GM18502 (cell line): ENCODE measurements around the gene MAP3K19.
"Not testable (repeated sequence)": the region's sequence is repeated elsewhere in the genome, so short reads cannot be mapped to it uniquely, and the experiment has no call there.

Source experiments
- ATAC-seq: cut with Tn5 transposase; IDR thresholded peaks from one replicate; pipeline ENCODE4 v1.9.1; 2021; ENCODE audit warnings: mild to moderate bottlenecking; ENCODE audit not compliant: unreplicated experiment, poor library complexity

The MAP3K19 gene

GRCh38 chr2:135055182-135055786 is 8.0 kb upstream of the MAP3K19 start:
- ATAC-seq: no peak

DNA sequence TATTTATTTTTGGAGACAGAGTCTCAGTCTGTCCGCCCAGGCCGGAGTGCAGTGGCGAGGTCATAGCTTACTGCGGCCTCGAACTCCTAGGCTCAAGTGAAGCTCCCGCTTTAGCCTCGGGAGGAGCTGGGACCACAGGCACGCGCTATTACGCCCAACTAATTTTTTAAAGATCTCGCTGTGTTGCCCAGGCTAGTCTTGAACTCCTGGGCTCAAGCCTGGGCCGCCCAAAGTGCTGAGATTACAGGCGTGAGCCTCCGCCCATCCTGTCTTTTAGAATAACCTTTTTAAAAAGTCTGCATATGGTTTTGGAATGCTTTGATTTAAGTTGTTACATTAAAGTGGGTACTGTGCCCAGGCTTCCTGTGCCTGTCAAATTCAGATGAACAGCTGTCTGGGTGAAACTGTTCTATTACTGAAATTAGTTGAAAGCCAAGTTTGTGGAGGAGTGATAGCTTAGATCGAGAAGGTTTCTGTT is 5.8 kb upstream of the MAP3K19 start:
- peak; percentile 38 for ATAC-seq

- ATAC-seq: peak; percentile 90
Measured at GRCh38 chr2:135052042-135052876, 5.0 kb upstream of the MAP3K19 start, which contains the start of gene RAB3GAP1. TSS of gene RAB3GAP1 (plus strand) at chr2:135052292. CDS start at chr2:135052308, 16 bp downstream.

DNA sequence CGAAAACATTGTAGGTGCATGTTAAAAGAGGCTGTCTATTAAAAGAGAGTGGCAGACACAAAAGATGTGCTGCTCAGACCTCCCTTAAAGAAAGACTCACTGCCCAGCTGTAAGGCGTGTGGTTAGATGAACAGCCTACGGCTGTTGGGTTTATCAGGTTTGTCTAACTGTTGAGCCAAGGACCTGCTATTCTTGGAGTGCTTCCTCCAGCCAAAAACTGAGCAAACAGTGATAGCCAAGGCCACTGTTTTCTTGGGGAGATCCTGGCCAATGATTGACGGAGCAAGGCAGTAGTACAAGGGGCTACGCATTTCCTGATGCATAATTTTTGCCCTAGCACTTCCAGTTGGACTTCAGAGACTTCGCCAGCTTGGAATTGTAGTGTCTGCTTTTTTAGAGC is 3.4 kb upstream of the MAP3K19 start:
- no peak for ATAC-seq

- no peak for ATAC-seq
Measured at GRCh38 chr2:135050132-135050531, 2.9 kb upstream of the MAP3K19 start.

GRCh38 chr2:135048122-135048521 is 875 bp upstream of the MAP3K19 start:
- no peak for ATAC-seq

DNA sequence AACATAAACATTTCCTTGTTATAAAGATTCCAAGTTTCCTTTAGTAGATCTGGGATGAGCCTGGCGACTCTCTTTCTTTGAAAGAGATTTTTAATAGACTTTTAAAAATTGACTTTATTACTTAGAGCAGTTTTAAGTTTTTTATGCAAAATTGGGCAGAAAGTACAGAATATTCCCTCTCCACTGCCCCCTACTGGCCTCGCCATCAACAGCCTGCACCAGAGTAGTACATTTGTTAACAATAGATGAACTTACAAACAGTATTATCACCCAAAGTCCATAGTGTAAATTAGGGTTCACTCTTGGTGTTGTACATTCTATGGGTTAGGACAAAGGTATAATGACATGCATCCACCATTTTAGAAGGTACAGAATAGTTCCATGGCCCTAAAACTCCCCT is 3.9 kb downstream of the MAP3K19 start:
- ATAC-seq: no peak

DNA sequence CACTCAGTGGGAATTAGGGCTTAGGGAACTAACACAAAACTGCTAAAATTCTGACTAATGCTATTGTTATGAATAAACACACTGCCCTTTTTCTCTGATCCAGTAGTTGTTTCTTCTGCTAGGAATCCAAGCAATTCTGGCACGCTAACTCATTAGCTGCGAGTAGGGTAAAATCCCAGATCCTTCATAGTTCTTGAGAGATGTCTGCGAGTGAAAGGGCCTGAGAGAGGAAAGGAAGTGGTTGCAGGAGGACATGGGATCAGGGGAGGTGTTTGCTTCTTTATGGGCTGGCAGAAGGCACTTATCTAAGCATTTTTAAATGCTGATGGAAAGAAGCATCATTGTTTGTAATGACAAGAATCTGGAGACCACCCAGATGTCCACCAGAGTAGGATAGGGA is 9.4 kb downstream of the MAP3K19 start:
- no peak for ATAC-seq

- not testable (repeated sequence) for ATAC-seq
Measured at GRCh38 chr2:135033216-135033615, 14.0 kb downstream of the MAP3K19 start.

- no peak for ATAC-seq
Measured at GRCh38 chr2:135030826-135031225, 16.4 kb downstream of the MAP3K19 start.

DNA sequence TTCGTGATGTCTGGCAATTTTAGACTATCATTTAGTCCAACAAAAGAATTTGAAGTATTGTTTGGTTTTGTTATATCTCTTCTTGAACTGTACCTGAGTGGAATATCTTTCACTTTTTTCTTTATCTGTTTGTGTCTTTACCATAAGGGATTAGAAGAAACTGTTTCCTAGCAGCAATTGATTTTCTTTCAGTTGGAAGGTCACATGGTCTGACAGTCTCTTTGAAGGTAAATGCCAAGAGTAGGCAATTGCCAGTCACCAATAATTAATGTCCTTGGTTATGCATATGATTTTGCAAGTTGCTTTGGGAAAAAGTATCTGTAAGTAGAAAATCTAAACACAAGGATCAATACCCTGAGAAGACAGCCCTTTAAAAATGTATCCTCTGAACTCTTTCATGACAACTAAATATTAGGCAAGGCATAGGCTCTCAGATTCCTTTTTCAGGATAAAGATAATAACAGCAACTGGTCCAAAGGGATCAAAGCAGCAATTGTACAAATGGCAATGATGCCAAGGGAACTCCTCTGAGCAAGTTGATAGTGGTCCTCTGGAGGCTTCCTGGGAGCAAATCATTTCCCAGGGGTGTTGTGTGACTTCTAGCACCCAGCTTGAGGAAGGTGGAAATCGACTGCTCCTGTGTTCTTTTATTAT is 17.6 kb downstream of the MAP3K19 start:
- ATAC-seq: no peak

DNA sequence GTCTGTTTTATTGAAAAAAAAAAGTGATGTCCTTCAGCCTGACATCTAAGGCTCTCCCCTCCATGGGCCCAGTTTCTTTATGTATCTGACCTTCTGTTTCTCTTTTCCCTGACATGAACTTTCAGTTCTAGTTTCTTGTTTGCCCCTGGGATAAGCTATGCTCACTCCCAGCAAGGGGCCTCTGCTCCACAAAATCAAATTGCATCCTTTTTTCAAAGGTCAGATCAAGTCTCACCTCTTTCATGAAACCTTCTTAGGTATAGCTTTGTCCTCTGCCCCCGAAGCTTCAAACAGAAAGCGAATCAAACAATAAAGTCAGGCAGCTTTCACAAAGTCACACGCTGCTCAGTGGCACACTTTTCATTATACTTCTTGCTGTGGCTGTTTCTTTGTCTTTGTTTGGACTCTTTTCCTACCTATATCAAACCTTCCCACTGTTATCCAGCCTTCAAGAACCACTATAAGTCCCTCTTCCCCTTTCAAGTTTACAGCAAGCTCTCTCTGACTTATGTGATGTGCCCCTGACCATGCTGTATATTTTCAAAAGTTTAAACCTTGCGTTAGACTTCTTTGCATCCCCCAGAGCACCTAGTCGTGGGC is 23.3 kb downstream of the MAP3K19 start:
- ATAC-seq: no peak

GRCh38 chr2:135022952-135023880 is 24.0 kb downstream of the MAP3K19 start:
- ATAC-seq: no peak

GRCh38 chr2:135021618-135022017 is 25.6 kb downstream of the MAP3K19 start:
- ATAC-seq: no peak

DNA sequence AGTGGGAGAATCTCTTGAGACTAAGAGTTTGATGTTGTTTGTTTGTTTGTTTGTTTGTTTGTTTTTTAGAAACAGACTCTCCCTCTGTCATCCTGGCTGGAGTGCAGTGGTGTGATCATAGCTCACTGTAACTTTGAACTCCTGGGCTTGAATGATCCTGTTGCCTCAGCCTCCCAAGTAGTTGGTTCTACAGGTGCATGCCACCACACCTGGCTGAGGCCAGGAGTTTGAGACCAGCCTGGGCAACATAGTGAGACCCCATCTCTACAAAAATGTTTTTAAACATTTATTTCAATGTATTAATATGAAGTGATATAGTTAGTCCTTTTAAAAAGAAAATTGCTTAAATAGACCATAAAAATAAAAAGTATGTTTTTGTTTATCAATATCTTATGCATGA is 35.6 kb downstream of the MAP3K19 start:
- ATAC-seq: no peak

- no peak for ATAC-seq
Measured at GRCh38 chr2:135010200-135010942, 36.9 kb downstream of the MAP3K19 start.

DNA sequence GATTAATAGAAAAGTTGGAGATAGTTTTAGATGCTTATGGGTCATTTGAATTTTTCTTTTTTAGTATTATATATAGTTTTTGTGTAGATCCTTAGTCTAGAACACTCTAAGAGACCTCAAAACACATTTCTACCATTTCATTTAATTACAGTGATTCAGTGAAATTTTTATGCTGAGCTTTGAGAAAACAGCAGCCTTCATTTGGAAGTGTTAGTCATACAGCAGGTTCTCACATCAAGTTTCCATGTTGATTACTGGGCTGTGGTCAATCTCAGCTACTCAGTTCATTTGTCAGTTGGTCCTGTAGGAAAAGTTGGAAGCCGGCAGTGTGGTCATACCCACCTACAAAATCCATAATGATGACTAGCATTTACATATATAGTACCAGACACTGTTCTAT is 37.9 kb downstream of the MAP3K19 start:
- ATAC-seq: no peak

- no peak for ATAC-seq
Measured at GRCh38 chr2:135005753-135006152, 41.5 kb downstream of the MAP3K19 start.
